DOHH2 (cell line): Measurements from ENCODE around the gene SRPK2.
"Not testable (repeated sequence)": the region's sequence is repeated elsewhere in the genome, so short reads cannot be mapped to it uniquely, and the experiment has no call there.

Experiments used
- H3F3A ChIP-seq: fragments of 200-600 bp; sonication (generic), shearing (Covaris generic); 2 replicates; pipeline ENCODE4 v1.6.0; 2016; ENCODE audit warnings: antibody characterized with exemption, mild to moderate bottlenecking; ENCODE audit not compliant: control insufficient read depth, insufficient read depth
- H3K27ac ChIP-seq: fragments of 200-600 bp; sonication (generic); 2 replicates; pipeline ENCODE4 v1.5.1; 2014; ENCODE audit warnings: low read depth, mild to moderate bottlenecking, low read length, moderate library complexity
- H3K27me3 ChIP-seq: fragments of 200-600 bp; sonication (generic); 2 replicates; pipeline ENCODE4 v1.6.1; 2014; ENCODE audit warnings: mild to moderate bottlenecking, low read length, mixed read lengths; ENCODE audit not compliant: control insufficient read depth
- H3K36me3 ChIP-seq: fragments of 200-600 bp; sonication (generic); 2 replicates; pipeline ENCODE4 v1.6.1; 2014; ENCODE audit warnings: mild to moderate bottlenecking, low read length, moderate library complexity, mixed read lengths; ENCODE audit not compliant: control insufficient read depth
- H3K4me1 ChIP-seq: fragments of 200-600 bp; sonication (generic); 2 replicates; pipeline ENCODE4 v1.6.1; 2014; ENCODE audit warnings: mild to moderate bottlenecking, low read length, mixed read lengths; ENCODE audit not compliant: control insufficient read depth
- H3K4me2 ChIP-seq: fragments of 200-600 bp; sonication (generic); 2 replicates; pipeline ENCODE4 v1.6.0; 2014; ENCODE audit warnings: mild to moderate bottlenecking, low read length, moderate library complexity
- H3K4me3 ChIP-seq: fragments of 200-600 bp; sonication (generic); 2 replicates; pipeline ENCODE4 v1.5.1; 2014; ENCODE audit warnings: mild to moderate bottlenecking, low read length, mixed read lengths
- H3K79me2 ChIP-seq: fragments of 200-600 bp; sonication (generic); 2 replicates; pipeline ENCODE4 v1.6.1; 2014; ENCODE audit warnings: mild to moderate bottlenecking, low read length, mixed read lengths; ENCODE audit not compliant: control insufficient read depth
- H3K9me2 ChIP-seq: fragments of 200-600 bp; sonication (generic); replicated peaks from 2 replicates; pipeline ENCODE4 v1.6.1; 2014; ENCODE audit warnings: mild to moderate bottlenecking, low read length, mixed read lengths; ENCODE audit not compliant: control insufficient read depth
- H3K9me3 ChIP-seq: fragments of 200-600 bp; sonication (generic); 2 replicates; pipeline ENCODE4 v1.6.1; 2014; ENCODE audit warnings: antibody characterized with exemption, low read length, mixed read lengths; ENCODE audit not compliant: control insufficient read depth, insufficient read depth
- H4K20me1 ChIP-seq: fragments of 200-600 bp; sonication (generic); 2 replicates; pipeline ENCODE4 v1.6.0; 2014; ENCODE audit warnings: low read depth, mild to moderate bottlenecking, antibody characterized with exemption, low read length, moderate library complexity; ENCODE audit not compliant: control insufficient read depth, insufficient read depth
- CTCF ChIP-seq: fragments of 200-600 bp; sonication (generic); IDR thresholded peaks from one replicate; pipeline ENCODE4 v1.5.1; 2014; ENCODE audit warnings: antibody characterized with exemption, mild to moderate bottlenecking, low read depth, low read length; ENCODE audit not compliant: poor library complexity, severe bottlenecking
- EZH2phosphoT487 ChIP-seq: fragments of 200-600 bp; sonication (generic); IDR thresholded peaks from 2 replicates; pipeline ENCODE4 v1.6.1; 2017; ENCODE audit warnings: borderline replicate concordance, mild to moderate bottlenecking, antibody characterized with exemption, low read length, moderate library complexity, mixed read lengths

The SRPK2 gene

GRCh38 chr7:105297309-105297708, 91.4 kb downstream of the SRPK2 start:
- H3K4me1 ChIP-seq: peaks cover 4% of the 10 kb centered on the region; the same call in 1 of the 2 replicates
- no peaks in the 10 kb centered on the region for H3F3A ChIP-seq
- H3K27ac ChIP-seq: no peak overlapping the region
- H3K9me3 ChIP-seq: no peaks in the 10 kb centered on the region
- no peaks in the 10 kb centered on the region for H3K36me3 ChIP-seq
- no peak overlapping the region for H3K4me2 ChIP-seq
- no peak overlapping the region for H3K4me3 ChIP-seq
- no peaks in the 10 kb centered on the region for H3K9me2 ChIP-seq
- 0 out of 2 replicates have a peak, but pooled peaks cover 4% of the 10 kb centered on the region for H3K79me2 ChIP-seq
- TF ChIP-seq CTCF (no peak), EZH2phosphoT487 (no peak)
- H4K20me1 ChIP-seq: no peaks in the 10 kb centered on the region
- no peaks in the 10 kb centered on the region for H3K27me3 ChIP-seq

GRCh38 chr7:105296491-105296890, 92.2 kb downstream of the SRPK2 start:
- Histone ChIP-seq H3K27ac (no peak overlapping the region), H4K20me1 (no peaks in the 10 kb centered on the region), H3K36me3 (no peaks in the 10 kb centered on the region), H3K9me3 (no peaks in the 10 kb centered on the region), H3K9me2 (no peaks in the 10 kb centered on the region), H3K27me3 (no peaks in the 10 kb centered on the region), H3K4me3 (no peak overlapping the region), H3K4me1 (peaks cover 4% of the 10 kb centered on the region; the same call in 1 of the 2 replicates), H3F3A (no peaks in the 10 kb centered on the region), H3K4me2 (no peak overlapping the region), H3K79me2 (0 out of 2 replicates have a peak, but pooled peaks cover 4% of the 10 kb centered on the region)
- no peak for TF ChIP-seq CTCF
- TF ChIP-seq EZH2phosphoT487: no peak

- Histone ChIP-seq H3K4me1 (peaks cover 4% of the 10 kb centered on the region; the same call in 1 of the 2 replicates), H3K79me2 (0 out of 2 replicates have a peak, but pooled peaks cover 4% of the 10 kb centered on the region), H3K4me2 (no peak overlapping the region), H3K27ac (no peak overlapping the region), H3F3A (no peaks in the 10 kb centered on the region), H3K9me3 (no peaks in the 10 kb centered on the region), H3K4me3 (no peak overlapping the region), H3K27me3 (no peaks in the 10 kb centered on the region), H3K36me3 (no peaks in the 10 kb centered on the region), H4K20me1 (no peaks in the 10 kb centered on the region), H3K9me2 (no peaks in the 10 kb centered on the region)
- TF ChIP-seq CTCF (no peak), EZH2phosphoT487 (no peak)
Observed at GRCh38 chr7:105295596-105296352, 92.9 kb downstream of the SRPK2 start.

GRCh38 chr7:105294482-105294881, 94.2 kb downstream of the SRPK2 start:
- H3K79me2 ChIP-seq, H3K4me1 ChIP-seq, H3K4me3 ChIP-seq, H3K36me3 ChIP-seq, H3K27ac ChIP-seq, H3K27me3 ChIP-seq, H3K9me2 ChIP-seq, H3K4me2 ChIP-seq, H4K20me1 ChIP-seq, H3K9me3 ChIP-seq, H3F3A ChIP-seq: not testable (repeated sequence)
